SK-N-MC (cell line): Measurements from ENCODE around the gene PF4V1.

ENCODE experiments used
- DNase-seq: peaks from one replicate; pipeline ENCODE4 v3.0.0-alpha.2; 2011; ENCODE audit warnings: low read depth, low spot score
- H3K27ac ChIP-seq: fragments of 200-600 bp; sonication (generic); 2 replicates; pipeline ENCODE4 v1.5.1; 2016; ENCODE audit warnings: mixed run types
- H3K36me3 ChIP-seq: fragments of 200-600 bp; sonication (generic); 2 replicates; pipeline ENCODE4 v1.6.1; 2017; ENCODE audit warnings: antibody characterized with exemption, low read length, mixed read lengths; ENCODE audit not compliant: insufficient read depth
- H3K4me3 ChIP-seq: fragments of 200-600 bp; sonication (generic); 2 replicates; pipeline ENCODE4 v1.5.1; 2016
- H3K9ac ChIP-seq: fragments of 200-600 bp; sonication (generic); 2 replicates; pipeline ENCODE4 v1.8.0; 2017; ENCODE audit warnings: mixed run types, mixed read lengths; ENCODE audit not compliant: insufficient read length
- H3K9me3 ChIP-seq: fragments of 200-600 bp; sonication (generic); 2 replicates; pipeline ENCODE4 v1.6.1; 2017; ENCODE audit warnings: low read depth, mild to moderate bottlenecking, antibody characterized with exemption, low read length, moderate library complexity, mixed read lengths
- EZH2 ChIP-seq: fragments of 200-600 bp; sonication (generic); IDR thresholded peaks from one replicate; pipeline ENCODE4 v1.6.1; 2017; ENCODE audit warnings: antibody characterized with exemption
- FOXP2 ChIP-seq: optimal IDR thresholded peaks from 2 replicates; pipeline ENCODE3; 2011; ENCODE audit warnings: mild to moderate bottlenecking, moderate library complexity; ENCODE audit not compliant: insufficient read depth; ENCODE audit errors: extremely low read length, control extremely low read depth
- POLR2AphosphoS5 ChIP-seq: IDR thresholded peaks from 2 replicates; pipeline ENCODE4 v1.6.1; 2012; ENCODE audit warnings: mild to moderate bottlenecking, low read depth, low read length, borderline replicate concordance

PF4V1 gene

GRCh38 chr4:73851293-73851692 is 1.8 kb upstream of the PF4V1 start:
- no peak overlapping the region for H3K9ac ChIP-seq
- TF ChIP-seq EZH2 (no peak), POLR2AphosphoS5 (no peak), FOXP2 (no peak)
- H3K4me3 ChIP-seq = no peak overlapping the region
- H3K9me3 ChIP-seq = no peaks in the 10 kb centered on the region
- no peak overlapping the region for H3K27ac ChIP-seq
- no peaks in the 10 kb centered on the region for H3K36me3 ChIP-seq
- DNase-seq = no peak

GRCh38 chr4:73852771-73853170 is 325 bp upstream of the PF4V1 start:
- TF ChIP-seq FOXP2 = no peak
- no peak for TF ChIP-seq EZH2
- no peak for TF ChIP-seq POLR2AphosphoS5
- H3K36me3 ChIP-seq = no peaks in the 10 kb centered on the region
- no peak overlapping the region for H3K27ac ChIP-seq
- no peak overlapping the region for H3K4me3 ChIP-seq
- H3K9ac ChIP-seq = no peak overlapping the region
- DNase-seq = no peak
- H3K9me3 ChIP-seq = no peaks in the 10 kb centered on the region

DNA sequence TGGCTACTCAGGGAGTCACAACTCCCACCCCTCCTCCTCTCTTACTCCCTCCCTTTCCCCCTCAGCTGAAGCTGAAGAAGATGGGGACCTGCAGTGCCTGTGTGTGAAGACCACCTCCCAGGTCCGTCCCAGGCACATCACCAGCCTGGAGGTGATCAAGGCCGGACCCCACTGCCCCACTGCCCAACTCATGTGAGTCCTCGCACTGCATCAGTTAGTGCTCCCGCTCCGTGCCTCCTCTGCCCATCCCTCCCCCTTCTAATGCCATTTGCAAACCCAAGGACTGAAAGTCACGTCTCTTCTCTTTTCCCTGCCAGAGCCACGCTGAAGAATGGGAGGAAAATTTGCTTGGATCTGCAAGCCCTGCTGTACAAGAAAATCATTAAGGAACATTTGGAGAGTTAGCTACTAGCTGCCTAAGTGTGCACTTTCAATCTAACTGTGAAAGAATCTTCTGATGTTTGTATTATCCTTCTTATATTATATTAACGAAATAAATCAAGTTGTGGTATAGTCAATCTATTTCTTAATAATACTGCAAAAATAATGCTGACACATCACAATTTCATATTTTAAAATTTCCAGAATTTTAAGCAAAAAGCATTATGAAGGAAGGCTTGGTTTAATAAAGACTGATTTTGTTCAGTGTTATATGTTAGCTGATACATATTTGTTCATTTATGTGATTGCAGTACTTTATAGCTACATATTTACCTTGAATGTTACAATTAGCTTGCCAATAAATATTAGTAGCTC is 800 bp downstream of the PF4V1 start:
- Histone ChIP-seq H3K27ac (no peak overlapping the region), H3K9me3 (no peaks in the 10 kb centered on the region), H3K9ac (no peak overlapping the region), H3K4me3 (no peak overlapping the region), H3K36me3 (no peaks in the 10 kb centered on the region)
- TF ChIP-seq EZH2 (no peak), FOXP2 (no peak), POLR2AphosphoS5 (no peak)
- DNase-seq = no peak

DNA sequence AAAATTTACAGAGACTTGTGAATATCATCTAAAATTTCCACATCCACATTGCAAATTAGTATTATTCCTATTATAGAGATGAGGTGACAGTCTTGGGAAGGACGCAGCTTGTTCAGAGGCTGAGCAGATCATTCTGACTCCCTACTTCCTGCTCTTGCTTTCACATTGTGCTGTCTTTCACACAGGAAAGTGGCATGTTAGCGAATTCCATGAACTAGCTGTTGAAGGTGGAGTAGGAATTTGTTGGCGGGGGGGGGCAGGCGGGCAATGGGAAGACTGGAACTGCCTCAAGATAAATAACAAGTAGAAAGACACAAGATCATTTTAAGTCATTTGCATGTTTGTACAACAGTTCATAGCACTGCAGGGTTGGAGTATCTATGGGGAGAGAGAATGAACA is 2.3 kb downstream of the PF4V1 start:
- Histone ChIP-seq H3K4me3 (no peak overlapping the region), H3K9me3 (no peaks in the 10 kb centered on the region), H3K9ac (no peak overlapping the region), H3K36me3 (no peaks in the 10 kb centered on the region), H3K27ac (no peak overlapping the region)
- TF ChIP-seq EZH2 (no peak), FOXP2 (no peak), POLR2AphosphoS5 (no peak)
- DNase-seq = no peak

DNA sequence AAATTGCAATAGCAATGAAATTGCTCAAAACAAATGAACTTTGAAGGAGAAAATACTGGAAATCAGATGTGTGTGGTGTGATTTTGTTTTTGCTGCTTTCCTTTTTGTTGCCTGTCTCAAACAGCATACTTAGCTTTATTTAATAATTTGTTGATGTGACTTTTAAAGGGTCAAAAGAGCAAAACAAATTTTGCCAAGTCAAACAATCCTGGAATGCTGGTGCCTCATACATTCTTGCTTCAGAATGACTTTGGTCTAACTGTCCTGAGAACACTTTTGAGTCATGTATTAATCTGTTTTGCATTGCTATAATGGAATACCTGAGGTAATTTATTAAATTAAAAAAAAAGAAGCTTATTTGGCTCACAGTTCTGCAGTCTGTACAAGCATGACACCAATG is 3.4 kb downstream of the PF4V1 start:
- Histone ChIP-seq H3K36me3 (no peaks in the 10 kb centered on the region), H3K27ac (no peak overlapping the region), H3K9ac (no peak overlapping the region), H3K4me3 (no peak overlapping the region), H3K9me3 (no peaks in the 10 kb centered on the region)
- no peak for DNase-seq
- TF ChIP-seq POLR2AphosphoS5 (no peak), EZH2 (no peak), FOXP2 (no peak)

GRCh38 chr4:73859614-73860088 is 6.6 kb downstream of the PF4V1 start:
- H3K27ac ChIP-seq = no peak overlapping the region
- DNase-seq = no peak
- H3K4me3 ChIP-seq = no peak overlapping the region
- H3K9me3 ChIP-seq = no peaks in the 10 kb centered on the region
- no peak for TF ChIP-seq POLR2AphosphoS5
- no peak for TF ChIP-seq FOXP2
- TF ChIP-seq EZH2 = no peak
- H3K36me3 ChIP-seq = no peaks in the 10 kb centered on the region
- no peak overlapping the region for H3K9ac ChIP-seq

DNA sequence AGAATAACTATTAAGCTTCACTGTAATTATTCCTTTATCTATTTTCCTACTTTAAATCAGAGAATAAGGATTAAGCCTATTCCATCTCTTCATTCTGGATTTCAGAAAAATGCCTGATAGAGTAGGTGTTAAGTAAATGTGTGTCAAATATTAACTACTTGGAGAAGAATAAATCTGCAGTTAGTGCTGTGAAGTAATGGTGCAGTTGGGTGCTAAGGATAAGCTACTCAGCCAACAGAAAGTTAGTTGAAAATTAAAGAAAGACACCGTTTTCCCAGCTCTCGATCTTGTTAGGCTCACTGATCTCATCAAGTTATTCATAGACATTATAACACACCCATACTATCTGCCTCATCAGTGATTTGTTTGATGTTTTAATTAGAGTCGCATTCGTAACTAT is 7.1 kb downstream of the PF4V1 start:
- TF ChIP-seq EZH2 (no peak), FOXP2 (no peak), POLR2AphosphoS5 (no peak)
- DNase-seq = no peak
- Histone ChIP-seq H3K9ac (no peak overlapping the region), H3K4me3 (no peak overlapping the region), H3K36me3 (no peaks in the 10 kb centered on the region), H3K27ac (no peak overlapping the region), H3K9me3 (no peaks in the 10 kb centered on the region)

DNA sequence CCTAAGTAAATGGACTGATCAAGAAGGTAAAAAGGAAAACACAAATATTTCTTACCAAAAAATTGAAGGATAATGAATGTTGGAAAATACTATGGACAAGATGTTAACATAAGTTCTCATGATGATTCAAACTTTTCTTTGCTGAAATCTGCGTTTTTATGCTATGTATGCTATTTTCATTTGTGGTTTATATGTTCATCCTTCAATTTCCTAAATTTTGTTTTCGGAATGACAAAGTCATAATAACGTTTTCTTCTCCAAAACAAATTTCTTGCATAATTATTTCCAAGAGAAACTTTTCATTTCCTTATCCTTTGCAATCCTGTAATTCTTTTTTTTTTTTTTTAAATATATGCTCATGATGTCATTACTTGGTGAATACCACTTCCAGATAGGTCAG is 7.8 kb downstream of the PF4V1 start:
- no peaks in the 10 kb centered on the region for H3K9me3 ChIP-seq
- no peak for DNase-seq
- H3K4me3 ChIP-seq = no peak overlapping the region
- TF ChIP-seq FOXP2 (no peak), EZH2 (no peak), POLR2AphosphoS5 (no peak)
- H3K9ac ChIP-seq = no peak overlapping the region
- no peaks in the 10 kb centered on the region for H3K36me3 ChIP-seq
- no peak overlapping the region for H3K27ac ChIP-seq

GRCh38 chr4:73862322-73862721 is 9.2 kb downstream of the PF4V1 start:
- no peak for DNase-seq
- TF ChIP-seq POLR2AphosphoS5 (no peak), EZH2 (no peak), FOXP2 (no peak)
- H3K9ac ChIP-seq = no peak overlapping the region
- no peak overlapping the region for H3K27ac ChIP-seq
- H3K36me3 ChIP-seq = no peaks in the 10 kb centered on the region
- no peak overlapping the region for H3K4me3 ChIP-seq
- no peaks in the 10 kb centered on the region for H3K9me3 ChIP-seq
